ENCODE measurements around the gene SLC17A8.
"Not testable (repeated sequence)": the region's sequence is repeated elsewhere in the genome, so short reads cannot be mapped to it uniquely, and the experiment has no call there.

Gene SLC17A8

GRCh38 chr12:100413001-100413400 is 56.1 kb downstream of the SLC17A8 start:
- no peak for DNase-seq (ENCODE audit: extremely low spot score, insufficient read length, low read depth)
- FAIRE-seq, result no peak

- no peak for FAIRE-seq
- no peak for DNase-seq (ENCODE audit: extremely low spot score, insufficient read length, low read depth)
Observed at GRCh38 chr12:100414739-100415138, 57.9 kb downstream of the SLC17A8 start.

- DNase-seq (ENCODE audit: extremely low spot score, insufficient read length, low read depth), result no peak
Observed at GRCh38 chr12:100422646-100423045, 65.8 kb downstream of the SLC17A8 start.

DNA sequence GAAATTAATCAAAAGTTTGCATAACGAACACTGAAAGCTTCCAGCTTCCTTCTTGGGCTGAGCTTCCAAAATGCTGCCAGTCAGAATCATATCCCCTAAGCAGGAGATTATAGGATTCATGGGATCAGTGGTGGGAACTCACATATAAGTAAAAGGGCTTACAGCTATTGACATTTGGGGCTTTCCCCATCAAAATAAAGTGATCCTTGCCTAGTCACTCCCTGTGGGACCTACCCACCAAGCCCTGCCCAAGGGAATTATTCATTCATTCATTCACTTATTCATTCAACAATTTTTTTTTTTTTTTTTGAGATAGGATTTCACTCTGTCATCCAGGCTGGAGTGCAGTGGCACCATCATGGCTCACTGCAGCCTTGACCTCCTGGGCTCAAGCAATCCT is 69.3 kb downstream of the SLC17A8 start:
- FAIRE-seq (no peak), DNase-seq (ENCODE audit: extremely low spot score, insufficient read length, low read depth) (no peak)

More at GRCh38 chr12:100422646-100423045, 65.8 kb downstream of the SLC17A8 start:
- FAIRE-seq, result no peak

- DNase-seq (ENCODE audit: extremely low spot score, insufficient read length, low read depth) (no peak), FAIRE-seq (no peak)
Observed at GRCh38 chr12:100427078-100427477, 70.2 kb downstream of the SLC17A8 start.

- not testable (repeated sequence) for FAIRE-seq; DNase-seq (ENCODE audit: extremely low spot score, insufficient read length, low read depth)
Observed at GRCh38 chr12:100430251-100430650, 73.4 kb downstream of the SLC17A8 start.

DNA sequence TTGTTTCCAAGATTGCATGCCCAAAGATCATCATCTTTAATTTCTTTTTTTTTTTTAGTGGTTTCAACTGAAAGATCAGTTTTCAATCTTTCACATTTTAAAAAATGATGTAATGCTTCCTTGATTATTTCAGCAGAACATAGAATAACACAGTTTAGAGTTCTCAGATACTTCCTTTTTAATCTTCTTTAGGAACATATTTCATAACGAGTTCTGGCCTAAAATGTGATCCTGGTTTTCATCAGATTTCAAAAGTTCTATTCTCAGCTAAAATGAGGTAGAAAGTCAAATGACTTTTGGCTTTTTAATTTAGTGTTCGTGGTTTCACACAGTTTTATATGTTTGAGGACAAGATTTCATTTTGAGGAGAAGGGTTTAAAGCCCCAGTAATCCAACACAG is 76.8 kb downstream of the SLC17A8 start:
- FAIRE-seq, result no peak
- no peak for DNase-seq (ENCODE audit: extremely low spot score, insufficient read length, low read depth)

DNA sequence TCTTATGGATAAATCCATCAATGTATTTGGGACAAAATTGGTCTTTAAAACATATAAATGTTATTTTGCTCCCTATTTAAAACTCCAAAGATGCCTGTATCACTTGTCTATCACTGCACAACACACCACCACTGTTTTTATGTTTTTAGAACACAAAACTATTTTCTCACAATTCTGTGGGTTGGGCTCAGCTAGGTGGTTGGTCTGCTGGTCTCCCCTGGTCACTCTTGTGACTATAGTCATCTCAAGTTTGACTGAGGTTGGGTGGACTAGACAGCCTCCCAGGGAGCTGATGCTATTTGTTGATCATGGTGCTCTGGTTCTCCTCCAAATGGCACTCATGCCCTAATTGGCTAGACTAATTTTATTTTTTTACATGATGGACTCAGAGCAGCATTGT is 77.3 kb downstream of the SLC17A8 start:
- FAIRE-seq (no peak), DNase-seq (ENCODE audit: extremely low spot score, insufficient read length, low read depth) (no peak)

DNA sequence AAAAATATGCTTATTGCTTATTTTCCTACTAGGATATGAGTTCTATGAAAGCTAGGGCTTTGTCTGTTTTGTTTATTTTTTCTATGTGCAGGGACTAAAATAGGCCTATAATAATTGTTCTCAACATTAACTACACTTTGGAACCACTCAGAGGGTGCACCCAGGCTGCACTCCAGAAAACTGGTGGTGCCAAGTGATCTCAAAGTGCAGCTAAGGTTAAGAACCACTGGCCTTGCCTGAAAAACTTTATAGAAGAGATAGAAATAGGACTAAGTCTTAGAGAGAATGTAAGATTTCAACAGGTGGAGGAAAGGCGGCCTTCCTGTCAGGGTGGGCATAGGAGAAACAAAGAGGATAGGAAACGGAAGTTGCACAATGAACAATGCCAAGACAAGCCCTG is 79.1 kb downstream of the SLC17A8 start:
- FAIRE-seq, result no peak
- no peak for DNase-seq (ENCODE audit: extremely low spot score, insufficient read length, low read depth)

DNA sequence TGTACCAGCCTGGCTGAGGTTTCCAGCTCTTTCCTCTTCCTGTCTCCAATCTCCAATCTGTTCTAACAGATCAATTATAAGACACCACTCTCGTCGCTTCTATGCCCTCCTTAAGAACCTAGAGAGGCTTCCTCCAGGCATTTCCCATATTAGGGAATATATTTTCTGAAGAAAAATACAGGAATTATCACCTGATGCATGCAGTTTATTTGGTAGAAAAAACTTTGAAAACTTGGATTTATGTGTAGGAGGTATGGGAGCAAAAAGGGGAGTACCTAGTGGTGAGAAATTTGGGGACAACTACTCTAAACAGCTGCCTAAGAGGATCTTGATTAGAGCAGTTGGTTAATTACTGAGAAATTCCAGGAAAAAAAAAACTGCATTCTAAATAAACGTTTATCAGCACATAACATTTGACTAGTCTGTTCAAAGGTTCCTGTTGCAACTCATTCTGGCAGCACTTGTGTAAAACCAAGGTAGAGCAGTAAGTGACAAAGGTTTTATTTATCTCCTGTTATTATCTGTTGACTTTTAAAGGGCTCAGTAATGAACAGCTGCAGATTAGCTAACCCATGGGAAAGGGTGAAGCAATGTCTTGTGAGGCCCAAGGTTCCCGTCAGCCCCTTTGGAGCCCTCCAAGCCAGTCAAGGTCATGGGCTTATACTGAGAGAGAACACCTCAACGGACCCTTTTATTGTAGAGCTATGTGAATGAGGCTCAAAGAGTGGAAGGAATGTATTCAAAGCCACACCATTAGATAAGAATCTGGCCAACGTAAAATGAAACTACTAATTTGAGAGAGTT is 80.4 kb downstream of the SLC17A8 start:
- FAIRE-seq (no peak), DNase-seq (ENCODE audit: extremely low spot score, insufficient read length, low read depth) (no peak)

DNA sequence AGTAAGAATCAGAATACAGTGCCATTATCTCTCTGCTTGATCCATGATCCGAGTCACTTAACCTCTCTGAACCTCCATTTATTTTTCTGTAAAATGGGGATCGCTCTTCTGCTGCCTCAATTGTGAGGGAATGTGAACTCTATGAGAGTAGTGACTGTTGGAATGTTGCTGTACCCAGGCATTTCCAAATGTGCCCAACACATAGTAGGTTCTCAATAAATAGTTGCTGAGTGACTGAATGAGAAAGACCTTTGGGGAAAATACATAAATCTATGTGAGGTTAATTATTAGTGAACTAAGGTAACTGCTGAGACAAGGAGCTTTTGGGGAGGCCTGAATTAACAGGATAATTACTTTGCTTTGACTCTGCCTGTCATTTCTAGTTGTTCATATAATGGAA is 82.9 kb downstream of the SLC17A8 start:
- FAIRE-seq, result no peak
- DNase-seq (ENCODE audit: extremely low spot score, insufficient read length, low read depth), result no peak

- no peak for FAIRE-seq
- DNase-seq (ENCODE audit: extremely low spot score, insufficient read length, low read depth), result no peak
Observed at GRCh38 chr12:100442403-100442802, 85.5 kb downstream of the SLC17A8 start.

DNA sequence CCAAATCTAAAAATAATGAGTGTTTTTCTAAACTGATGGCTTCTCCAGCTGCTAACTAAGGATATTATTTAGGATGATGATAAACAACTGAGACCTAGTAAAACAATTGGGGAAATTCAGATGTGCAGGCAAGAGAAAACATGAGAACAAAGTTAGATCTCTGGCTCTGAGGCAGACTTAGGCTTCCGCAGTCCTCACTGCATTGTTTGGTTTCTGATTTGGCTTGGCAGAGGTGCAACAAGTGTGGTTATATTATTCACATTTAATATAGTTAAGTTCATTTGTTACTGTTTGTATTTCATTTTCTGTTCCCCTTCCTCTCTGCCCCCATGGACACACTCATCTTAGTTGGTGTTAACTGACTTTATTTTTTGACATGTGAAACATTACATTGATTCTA is 86.6 kb downstream of the SLC17A8 start:
- DNase-seq (ENCODE audit: extremely low spot score, insufficient read length, low read depth) (no peak), FAIRE-seq (no peak)

DNA sequence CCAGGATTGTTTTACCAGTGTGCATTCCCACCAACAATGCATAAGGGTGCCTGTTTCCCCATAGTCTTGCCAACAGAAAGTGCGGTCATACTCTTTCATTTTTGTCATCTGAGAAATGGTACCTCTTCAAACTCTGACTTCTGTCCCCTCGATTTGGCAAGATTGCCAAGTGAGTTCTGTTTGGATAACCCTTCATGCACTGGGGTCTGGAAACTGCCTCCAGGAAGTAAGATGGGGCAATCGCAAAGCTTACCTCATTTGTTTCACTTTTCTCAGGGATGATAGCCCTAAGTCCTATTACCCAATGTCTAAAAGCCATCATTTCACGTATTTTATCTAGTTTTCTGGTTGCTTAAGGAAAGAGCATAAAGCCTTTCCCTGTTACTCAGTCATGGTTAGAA is 88.2 kb downstream of the SLC17A8 start:
- FAIRE-seq, result no peak
- no peak for DNase-seq (ENCODE audit: extremely low spot score, insufficient read length, low read depth)

- DNase-seq (ENCODE audit: extremely low spot score, insufficient read length, low read depth) (no peak), FAIRE-seq (no peak)
Observed at GRCh38 chr12:100447381-100447780, 90.5 kb downstream of the SLC17A8 start.

DNA sequence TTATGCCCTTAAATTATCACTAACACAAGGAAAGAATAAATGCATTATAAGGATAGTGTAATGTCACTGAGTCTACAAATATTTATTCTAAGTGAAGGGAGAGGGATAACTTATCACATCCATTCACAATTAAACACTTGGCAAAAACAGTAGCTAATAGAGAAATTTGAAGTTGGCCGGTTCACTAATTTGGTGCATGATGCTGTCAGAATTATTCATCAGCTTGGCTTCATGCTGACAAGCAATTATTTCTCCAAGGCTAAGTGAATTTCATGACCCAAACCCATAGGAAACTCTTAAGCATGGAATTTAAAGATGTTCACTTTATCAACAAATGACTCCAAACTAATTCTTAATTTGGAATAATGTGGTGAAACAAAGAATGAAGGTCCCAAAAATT is 91.8 kb downstream of the SLC17A8 start:
- DNase-seq (ENCODE audit: extremely low spot score, insufficient read length, low read depth) (no peak), FAIRE-seq (no peak)

DNA sequence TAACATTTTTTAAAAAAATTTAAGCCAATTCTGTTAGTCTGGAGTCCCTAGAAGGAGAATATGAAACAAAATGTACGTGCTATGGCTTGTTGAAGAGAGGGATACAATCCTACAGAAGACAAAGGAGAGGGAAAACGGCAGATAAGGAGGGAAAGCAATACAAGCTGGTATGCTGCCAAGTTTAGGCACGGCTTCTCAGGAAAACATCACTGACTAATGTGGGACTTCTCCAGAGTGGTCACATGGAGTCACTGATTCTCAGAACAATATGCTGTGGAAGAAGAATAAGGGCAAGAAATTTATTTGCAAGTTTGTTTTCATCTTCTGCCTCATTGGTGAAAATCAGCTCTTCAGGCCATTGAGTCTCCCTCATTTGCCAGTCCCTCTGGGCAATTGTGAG is 93.9 kb downstream of the SLC17A8 start:
- FAIRE-seq (no peak), DNase-seq (ENCODE audit: extremely low spot score, insufficient read length, low read depth) (no peak)

GRCh38 chr12:100453951-100454350 is 97.1 kb downstream of the SLC17A8 start:
- DNase-seq (ENCODE audit: extremely low spot score, insufficient read length, low read depth), result no peak
- FAIRE-seq, result no peak

GRCh38 chr12:100455896-100456295 is 99.0 kb downstream of the SLC17A8 start:
- no peak for DNase-seq (ENCODE audit: extremely low spot score, insufficient read length, low read depth)
- no peak for FAIRE-seq

GRCh38 chr12:100458191-100458590 is 101.3 kb downstream of the SLC17A8 start:
- no peak for FAIRE-seq
- DNase-seq (ENCODE audit: extremely low spot score, insufficient read length, low read depth), result no peak

- FAIRE-seq, result no peak
- no peak for DNase-seq (ENCODE audit: extremely low spot score, insufficient read length, low read depth)
Observed at GRCh38 chr12:100460702-100461101, 103.8 kb downstream of the SLC17A8 start.

DNA sequence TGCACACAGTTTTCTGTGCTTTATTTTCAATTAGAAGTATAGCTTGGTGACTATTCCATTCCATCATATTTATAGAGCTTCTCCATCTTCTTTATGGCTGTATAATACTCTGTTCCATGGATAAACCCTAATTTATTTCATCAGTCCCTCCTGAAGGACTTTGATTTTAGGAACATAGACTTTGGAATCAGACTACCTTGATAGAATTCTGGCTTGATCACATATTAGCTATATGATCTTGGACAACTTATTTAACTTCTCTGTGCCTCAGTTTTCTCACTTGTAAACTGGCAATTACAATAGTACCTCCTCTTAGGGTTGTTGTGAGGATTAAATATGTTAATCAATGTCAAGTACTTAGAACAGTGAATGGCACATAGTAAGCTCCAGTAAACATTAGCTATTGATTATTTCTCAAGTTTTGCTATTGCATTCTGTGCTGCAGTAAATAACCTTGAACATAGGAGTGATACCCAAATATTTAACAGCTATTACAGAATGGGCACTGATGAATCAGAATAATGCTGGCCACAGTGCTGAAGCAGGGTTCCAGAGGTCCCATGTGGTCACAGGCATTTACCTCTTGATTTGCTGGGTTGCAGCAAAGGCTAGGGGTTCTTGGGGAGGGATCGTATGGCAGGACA is 104.6 kb downstream of the SLC17A8 start:
- no peak for DNase-seq (ENCODE audit: extremely low spot score, insufficient read length, low read depth)
- FAIRE-seq, result no peak
